22Rv1 (cell line): ENCODE measurements around the gene BAG3.

Experiments
- ZFX ChIP-seq: fragments of 450-650 bp; IDR thresholded peaks from 2 replicates; pipeline ENCODE4 v1.6.1; 2017; ENCODE audit warnings: antibody characterized with exemption, borderline replicate concordance
- TF ChIP-seq, protein P1 (sequence below): fragments of 450-650 bp; IDR thresholded peaks from 2 replicates; pipeline ENCODE4 v1.5.1; 2017; ENCODE audit warnings: mild to moderate bottlenecking

DNA sequence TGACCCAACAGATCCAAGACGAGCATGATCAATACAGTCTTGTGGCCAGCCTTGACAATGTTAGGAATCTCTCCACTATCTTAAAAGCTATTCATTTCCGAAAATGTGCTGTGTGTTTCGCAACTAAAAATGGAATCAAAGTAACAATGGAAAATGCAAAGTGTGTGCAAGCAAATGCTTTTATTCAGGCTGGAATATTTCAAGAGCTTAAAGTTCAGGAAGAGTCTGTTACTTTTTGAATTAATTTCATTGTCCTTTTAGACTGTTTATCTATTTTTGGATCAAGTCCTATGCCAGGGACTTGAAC is 30.1 kb upstream of the BAG3 start:
- TF ChIP-seq, protein P1, sequence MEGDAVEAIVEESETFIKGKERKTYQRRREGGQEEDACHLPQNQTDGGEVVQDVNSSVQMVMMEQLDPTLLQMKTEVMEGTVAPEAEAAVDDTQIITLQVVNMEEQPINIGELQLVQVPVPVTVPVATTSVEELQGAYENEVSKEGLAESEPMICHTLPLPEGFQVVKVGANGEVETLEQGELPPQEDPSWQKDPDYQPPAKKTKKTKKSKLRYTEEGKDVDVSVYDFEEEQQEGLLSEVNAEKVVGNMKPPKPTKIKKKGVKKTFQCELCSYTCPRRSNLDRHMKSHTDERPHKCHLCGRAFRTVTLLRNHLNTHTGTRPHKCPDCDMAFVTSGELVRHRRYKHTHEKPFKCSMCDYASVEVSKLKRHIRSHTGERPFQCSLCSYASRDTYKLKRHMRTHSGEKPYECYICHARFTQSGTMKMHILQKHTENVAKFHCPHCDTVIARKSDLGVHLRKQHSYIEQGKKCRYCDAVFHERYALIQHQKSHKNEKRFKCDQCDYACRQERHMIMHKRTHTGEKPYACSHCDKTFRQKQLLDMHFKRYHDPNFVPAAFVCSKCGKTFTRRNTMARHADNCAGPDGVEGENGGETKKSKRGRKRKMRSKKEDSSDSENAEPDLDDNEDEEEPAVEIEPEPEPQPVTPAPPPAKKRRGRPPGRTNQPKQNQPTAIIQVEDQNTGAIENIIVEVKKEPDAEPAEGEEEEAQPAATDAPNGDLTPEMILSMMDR = no peak
- TF ChIP-seq ZFX = no peak
